ENCODE measurements around the gene FAM163A.

DNA sequence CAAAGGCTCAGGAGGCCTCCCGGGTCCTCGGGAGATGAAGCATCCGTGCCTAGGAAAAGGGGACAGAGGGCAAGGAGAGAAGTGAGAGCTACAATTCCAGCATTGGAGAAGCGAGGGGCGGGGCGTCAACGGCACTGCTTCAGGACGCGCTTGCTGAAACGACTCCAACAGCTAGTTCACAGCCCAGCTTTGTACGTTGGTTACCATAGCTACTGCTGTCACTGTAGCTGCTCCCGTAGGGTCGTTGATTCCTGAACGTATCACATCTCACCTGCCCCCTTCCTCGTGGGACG is 71.4 kb downstream of the FAM163A start:
- TF ChIP-seq, protein P1, sequence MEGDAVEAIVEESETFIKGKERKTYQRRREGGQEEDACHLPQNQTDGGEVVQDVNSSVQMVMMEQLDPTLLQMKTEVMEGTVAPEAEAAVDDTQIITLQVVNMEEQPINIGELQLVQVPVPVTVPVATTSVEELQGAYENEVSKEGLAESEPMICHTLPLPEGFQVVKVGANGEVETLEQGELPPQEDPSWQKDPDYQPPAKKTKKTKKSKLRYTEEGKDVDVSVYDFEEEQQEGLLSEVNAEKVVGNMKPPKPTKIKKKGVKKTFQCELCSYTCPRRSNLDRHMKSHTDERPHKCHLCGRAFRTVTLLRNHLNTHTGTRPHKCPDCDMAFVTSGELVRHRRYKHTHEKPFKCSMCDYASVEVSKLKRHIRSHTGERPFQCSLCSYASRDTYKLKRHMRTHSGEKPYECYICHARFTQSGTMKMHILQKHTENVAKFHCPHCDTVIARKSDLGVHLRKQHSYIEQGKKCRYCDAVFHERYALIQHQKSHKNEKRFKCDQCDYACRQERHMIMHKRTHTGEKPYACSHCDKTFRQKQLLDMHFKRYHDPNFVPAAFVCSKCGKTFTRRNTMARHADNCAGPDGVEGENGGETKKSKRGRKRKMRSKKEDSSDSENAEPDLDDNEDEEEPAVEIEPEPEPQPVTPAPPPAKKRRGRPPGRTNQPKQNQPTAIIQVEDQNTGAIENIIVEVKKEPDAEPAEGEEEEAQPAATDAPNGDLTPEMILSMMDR (IDR thresholded peaks at IDR 0.05) = no peak
- TF ChIP-seq POLR2A (IDR thresholded peaks at IDR 0.05) = no peak

Measured in tibial nerve (tissue), 3 donors.